Uterus (tissue), 2 donors: ENCODE results near the gene SLC13A3.

Experiments used
- CTCF ChIP-seq, 4 experiments: fragments of 200-600 bp in 2 of 4; fragments of 450-650 bp in 2 of 4; sonication (generic) in 2 of 4; IDR thresholded peaks; one replicate each; pipeline ENCODE4 v1.5.1; 2016 to 2019; ENCODE audit warnings: antibody characterized with exemption in 4 of 4, mild to moderate bottlenecking in 2 of 4, moderate library complexity in 1 of 4
- POLR2A ChIP-seq, 2 donors: fragments of 450-650 bp; IDR thresholded peaks; one replicate each; pipeline ENCODE4 v1.6.1; 2016; ENCODE audit warnings: antibody characterized with exemption in 2 of 2, mild to moderate bottlenecking in 1 of 2, moderate library complexity in 1 of 2

GRCh38 chr20:46543959-46544358 lies 107.3 kb downstream of the SLC13A3 start:
- TF ChIP-seq POLR2A (IDR thresholded peaks at IDR 0.05) (no peak), CTCF (IDR thresholded peaks at IDR 0.05) (no peak)
